ENCODE results near the gene SUGCT. TPM values are rescaled to one million over a fixed set of nuclear protein-coding genes. Genes with fewer than 3 reads are reported as not detected.
"Not testable (repeated sequence)": the region's sequence is repeated elsewhere in the genome, so short reads cannot be mapped to it uniquely, and the experiment has no call there.

The SUGCT gene
- total RNA-seq, 6 donors from 2014 or later, result 1.4 to 3.1 (median 1.7) TPM; not detected in 1

DNA sequence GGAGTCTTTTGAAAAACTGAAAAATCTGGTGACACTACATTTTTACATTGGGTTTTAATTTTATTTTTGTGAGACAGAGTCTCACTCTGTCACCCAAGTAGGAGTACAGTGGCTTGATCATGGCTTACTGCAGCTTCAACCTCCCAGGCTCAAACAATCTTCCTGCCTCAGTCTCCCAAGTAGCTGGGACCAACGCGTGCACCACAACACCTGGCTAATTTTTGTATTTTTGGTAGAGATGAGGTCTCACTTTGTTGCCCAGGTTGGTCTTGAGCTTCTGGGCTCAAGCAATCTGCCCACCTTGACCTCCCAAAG, 11.9 kb upstream of the SUGCT start:
- 92 to 100% methylated on average over 2 of the region's 2 CpGs for WGBS, 2 donors

GRCh38 chr7:40133561-40134427, 1.0 kb upstream of the SUGCT start:
- no peaks in the 10 kb centered on the region for H3K27me3 ChIP-seq
- peak in 1 of 2 donors; percentile 91 for DNase-seq
- H3K36me3 ChIP-seq, result no peaks in the 10 kb centered on the region
- H3K4me1 ChIP-seq, result peaks cover 20 to 34% (median 25%) of the 10 kb centered on the region in 4 donors
- peak overlapping the region; percentile 87 to 93 (median 91) for H3K27ac ChIP-seq
- no peak for TF ChIP-seq EP300 (IDR thresholded peaks at IDR 0.05)
- no peak for TF ChIP-seq POLR2AphosphoS5 (IDR thresholded peaks at IDR 0.05)
- TF ChIP-seq POLR2A (IDR thresholded peaks at IDR 0.05), result no peak
- no peak for TF ChIP-seq CTCF (IDR thresholded peaks at IDR 0.05)
- H3K9me3 ChIP-seq, result no peaks in the 10 kb centered on the region
- peak overlapping the region; percentile 59 to 94 (median 77) for H3K4me3 ChIP-seq
- 2% methylated on average over 17 to 27 of the region's 36 CpGs for WGBS, 2 donors
- peak; percentile 79 to 84 for ATAC-seq (ENCODE audit: low FRiP score in 2 of 2)

More for the DNA sequence above, 11.9 kb upstream of the SUGCT start:
- H3K4me3 ChIP-seq, result no peak overlapping the region
- H3K27me3 ChIP-seq, result no peaks in the 10 kb centered on the region
- no peaks in the 10 kb centered on the region for H3K4me1 ChIP-seq
- H3K36me3 ChIP-seq, result no peaks in the 10 kb centered on the region
- H3K27ac ChIP-seq, result no peak overlapping the region
- ATAC-seq (ENCODE audit: low FRiP score in 2 of 2) (no peak), DNase-seq (no peak)
- no peaks in the 10 kb centered on the region for H3K9me3 ChIP-seq
- no peak for TF ChIP-seq POLR2AphosphoS5 (IDR thresholded peaks at IDR 0.05)

GRCh38 chr7:40135317-40135610, 459 bp downstream of the SUGCT start:
- H3K27me3 ChIP-seq, result no peaks in the 10 kb centered on the region
- H3K27ac ChIP-seq, result peak overlapping the region; percentile 87 to 93 (median 91)
- peak overlapping the region; percentile 59 to 94 (median 77) for H3K4me3 ChIP-seq
- no peak for ATAC-seq (ENCODE audit: low FRiP score in 2 of 2)
- DNase-seq, result no peak
- WGBS, 2 donors, result 4 to 6% methylated on average over 16 to 17 of the region's 17 CpGs
- H3K4me1 ChIP-seq, result peaks cover 20 to 34% (median 25%) of the 10 kb centered on the region in 4 donors
- H3K9me3 ChIP-seq, result no peaks in the 10 kb centered on the region
- TF ChIP-seq EP300 (IDR thresholded peaks at IDR 0.05), result no peak
- TF ChIP-seq POLR2A (IDR thresholded peaks at IDR 0.05), result no peak
- TF ChIP-seq POLR2AphosphoS5 (IDR thresholded peaks at IDR 0.05), result no peak
- no peak for TF ChIP-seq CTCF (IDR thresholded peaks at IDR 0.05)
- H3K36me3 ChIP-seq, result no peaks in the 10 kb centered on the region

- ATAC-seq (ENCODE audit: low FRiP score in 2 of 2) (no peak), DNase-seq (no peak)
- 90% methylated on average over 2 of the region's 2 CpGs for WGBS, 2 donors
- H3K27ac ChIP-seq, result no peak overlapping the region
- peaks cover 14 to 20% (median 16%) of the 10 kb centered on the region in 4 donors for H3K4me1 ChIP-seq
- no peak overlapping the region for H3K4me3 ChIP-seq
- no peaks in the 10 kb centered on the region for H3K27me3 ChIP-seq
- H3K9me3 ChIP-seq, result no peaks in the 10 kb centered on the region
- TF ChIP-seq CTCF (IDR thresholded peaks at IDR 0.05), result no peak
- TF ChIP-seq EP300 (IDR thresholded peaks at IDR 0.05), result no peak
- no peak for TF ChIP-seq POLR2A (IDR thresholded peaks at IDR 0.05)
- no peak for TF ChIP-seq POLR2AphosphoS5 (IDR thresholded peaks at IDR 0.05)
- no peaks in the 10 kb centered on the region for H3K36me3 ChIP-seq
Observed at GRCh38 chr7:40137563-40137962, 2.8 kb downstream of the SUGCT start.

DNA sequence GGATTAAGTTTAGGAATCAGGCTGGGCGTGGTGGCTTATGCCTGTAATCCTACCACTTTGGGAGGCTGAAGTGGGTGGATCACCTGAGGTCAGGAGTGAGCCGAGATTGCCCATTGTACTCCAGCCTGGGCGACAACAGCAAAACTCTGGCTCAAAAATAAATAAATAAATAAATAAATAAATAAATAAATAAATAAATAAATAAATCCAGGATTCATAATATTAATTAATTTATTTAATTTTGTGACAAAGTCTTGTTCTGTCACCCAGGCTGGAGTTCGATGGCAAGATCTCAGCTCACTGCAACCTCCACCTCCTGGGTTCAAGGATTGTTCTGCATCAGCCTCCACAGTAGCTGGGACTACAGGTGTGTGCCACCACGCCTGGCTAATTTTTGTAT, 4.2 kb downstream of the SUGCT start:
- Histone ChIP-seq H3K4me1 (peaks cover 4 to 9% (median 6%) of the 10 kb centered on the region in 4 donors), H3K9me3 (no peaks in the 10 kb centered on the region), H3K27ac (no peak overlapping the region), H3K27me3 (no peaks in the 10 kb centered on the region), H3K36me3 (no peaks in the 10 kb centered on the region), H3K4me3 (no peak overlapping the region)
- TF ChIP-seq CTCF (IDR thresholded peaks at IDR 0.05), result no peak
- no peak for TF ChIP-seq POLR2A (IDR thresholded peaks at IDR 0.05)
- no peak for TF ChIP-seq POLR2AphosphoS5 (IDR thresholded peaks at IDR 0.05)
- no peak for TF ChIP-seq EP300 (IDR thresholded peaks at IDR 0.05)
- ATAC-seq (ENCODE audit: low FRiP score in 2 of 2) (no peak), DNase-seq (no peak)
- 94% methylated on average over 5 of the region's 5 CpGs for WGBS, 2 donors

DNA sequence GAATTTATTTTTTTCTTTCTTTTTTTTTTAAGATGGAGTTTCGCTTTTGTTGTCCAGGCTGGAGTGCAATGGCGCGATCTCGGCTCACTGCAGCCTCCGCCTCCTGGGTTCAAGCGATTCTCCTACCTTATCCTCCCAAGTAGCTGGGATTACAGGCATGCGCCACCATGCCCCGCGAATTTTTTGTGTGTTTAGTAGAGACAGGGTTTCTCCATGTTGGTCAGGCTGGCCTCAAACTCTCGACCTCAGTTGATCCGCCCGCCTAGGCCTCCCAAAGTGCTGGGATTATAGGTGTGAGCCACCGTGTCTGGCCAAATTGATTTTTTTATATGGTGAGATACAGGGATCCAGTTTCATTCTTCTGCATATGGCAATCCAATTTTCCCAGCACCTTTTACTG, 5.1 kb downstream of the SUGCT start:
- H3K9me3 ChIP-seq, H3K4me3 ChIP-seq: not testable (repeated sequence)
- WGBS, 2 donors, result 95 to 97% methylated on average over 13 of the region's 13 CpGs

GRCh38 chr7:40141916-40142315, 7.1 kb downstream of the SUGCT start:
- not testable (repeated sequence) for DNase-seq; H3K27me3 ChIP-seq; ATAC-seq (ENCODE audit: low FRiP score in 2 of 2); H3K36me3 ChIP-seq; H3K9me3 ChIP-seq; H3K4me1 ChIP-seq; H3K27ac ChIP-seq; H3K4me3 ChIP-seq
- 89 to 91% methylated on average over 5 of the region's 5 CpGs for WGBS, 2 donors

More for the DNA sequence above, 5.1 kb downstream of the SUGCT start:
- H3K4me1 ChIP-seq; H3K27ac ChIP-seq; ATAC-seq (ENCODE audit: low FRiP score in 2 of 2); DNase-seq; H3K27me3 ChIP-seq; H3K36me3 ChIP-seq: not testable (repeated sequence)

DNA sequence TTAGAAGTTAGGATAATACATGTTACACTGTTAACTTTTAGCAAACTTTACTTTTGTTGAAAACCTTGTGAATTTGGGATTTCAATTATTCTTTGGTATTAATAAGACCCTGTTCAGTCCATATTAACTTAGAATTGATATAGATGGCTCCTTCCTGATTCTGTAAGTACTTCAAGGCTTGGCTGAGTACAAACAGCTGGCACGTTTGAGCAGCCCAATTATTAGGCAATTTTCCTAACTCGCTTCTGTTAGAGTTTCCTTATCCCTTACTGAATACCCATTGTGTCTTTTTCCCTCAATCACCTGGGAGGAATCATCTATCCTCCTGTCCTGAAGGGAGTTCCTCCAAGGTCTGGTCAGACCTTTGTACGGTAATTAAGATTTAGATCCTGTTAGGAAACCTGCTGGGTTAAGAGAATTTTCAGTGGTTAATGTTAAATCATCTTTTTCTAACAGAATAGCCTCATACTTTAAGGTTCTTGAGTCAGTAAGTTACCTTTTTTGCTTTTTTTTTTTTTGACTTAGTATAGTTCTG, 10.9 kb downstream of the SUGCT start:
- H3K27me3 ChIP-seq; H3K4me1 ChIP-seq; DNase-seq; H3K4me3 ChIP-seq; H3K9me3 ChIP-seq; H3K27ac ChIP-seq; H3K36me3 ChIP-seq; ATAC-seq (ENCODE audit: low FRiP score in 2 of 2): not testable (repeated sequence)
- 68 to 80% methylated on average over 3 of the region's 3 CpGs for WGBS, 2 donors
